H9 (cell line): ENCODE results near the gene SPRYD7. TPM values are rescaled to one million over a fixed set of nuclear protein-coding genes. Genes with fewer than 3 reads are reported as not detected.

Experiments
- DNase-seq: peaks from one replicate; pipeline ENCODE4 v3.0.0-alpha.2; 2017
- H2AFZ ChIP-seq: one replicate; pipeline ENCODE4 v1.6.1; 2013; ENCODE audit warnings: mild to moderate bottlenecking, low read length, control low read depth, moderate library complexity
- H2AK5ac ChIP-seq: 2 replicates; pipeline ENCODE4 v1.6.1; 2013; ENCODE audit warnings: low read length, control low read depth, mixed read lengths; ENCODE audit not compliant: insufficient read length
- H2BK120ac ChIP-seq: one replicate; pipeline ENCODE4 v1.6.1; 2013; ENCODE audit warnings: low read depth, mild to moderate bottlenecking, low read length, control low read depth, inconsistent platforms; ENCODE audit not compliant: poor library complexity, severe bottlenecking
- H2BK12ac ChIP-seq: 2 replicates; pipeline ENCODE4 v1.6.1; 2013; ENCODE audit warnings: low read length, control low read depth, mixed read lengths, low read depth; ENCODE audit not compliant: insufficient read length
- H2BK15ac ChIP-seq: 2 replicates; pipeline ENCODE4 v1.6.1; 2013; ENCODE audit warnings: low read depth, low read length, control low read depth
- H2BK20ac ChIP-seq: one replicate; pipeline ENCODE4 v1.6.1; 2013; ENCODE audit warnings: low read depth, mild to moderate bottlenecking, low read length, control low read depth, inconsistent platforms; ENCODE audit not compliant: poor library complexity, severe bottlenecking
- H2BK5ac ChIP-seq: 2 replicates; pipeline ENCODE4 v1.6.1; 2013; ENCODE audit warnings: low read length, control low read depth, mixed read lengths; ENCODE audit not compliant: insufficient read length
- H3K14ac ChIP-seq: 2 replicates; pipeline ENCODE4 v1.6.1; 2013; ENCODE audit warnings: low read length, control low read depth; ENCODE audit not compliant: insufficient read depth
- H3K18ac ChIP-seq: 2 replicates; pipeline ENCODE4 v1.6.1; 2013; ENCODE audit warnings: low read depth, mild to moderate bottlenecking, mixed read lengths, low read length, control low read depth; ENCODE audit not compliant: insufficient read length
- H3K23ac ChIP-seq: 2 replicates; pipeline ENCODE4 v1.6.1; 2013; ENCODE audit warnings: low read length, control low read depth, mixed read lengths, low read depth; ENCODE audit not compliant: insufficient read length
- H3K23me2 ChIP-seq: 2 replicates; pipeline ENCODE4 v1.6.1; 2013; ENCODE audit warnings: low read depth, mild to moderate bottlenecking, mixed read lengths, low read length, control low read depth; ENCODE audit not compliant: insufficient read length, poor library complexity, severe bottlenecking
- H3K27ac ChIP-seq: 2 replicates; pipeline ENCODE4 v1.5.1; 2013; ENCODE audit warnings: low read length, control low read depth, mixed read lengths, low read depth; ENCODE audit not compliant: insufficient read length
- H3K27me3 ChIP-seq: 2 replicates; pipeline ENCODE4 v1.6.1; 2013; ENCODE audit warnings: low read length, control low read depth, inconsistent platforms; ENCODE audit not compliant: insufficient read depth
- H3K4ac ChIP-seq: 2 replicates; pipeline ENCODE4 v1.6.1; 2013; ENCODE audit warnings: low read depth, mild to moderate bottlenecking, control low read depth, inconsistent platforms, low read length, moderate library complexity
- H3K4me1 ChIP-seq: 2 replicates; pipeline ENCODE4 v1.6.1; 2013; ENCODE audit warnings: low read length, control low read depth, inconsistent platforms; ENCODE audit not compliant: insufficient read depth
- H3K4me2 ChIP-seq: 2 replicates; pipeline ENCODE4 v1.6.1; 2013; ENCODE audit warnings: low read length, control low read depth, mixed read lengths; ENCODE audit not compliant: insufficient read length, insufficient read depth
- H3K56ac ChIP-seq: 2 replicates; pipeline ENCODE4 v1.6.1; 2013; ENCODE audit warnings: low read depth, mild to moderate bottlenecking, mixed read lengths, low read length, control low read depth; ENCODE audit not compliant: insufficient read length
- H3K79me1 ChIP-seq: 2 replicates; pipeline ENCODE4 v1.6.1; 2013; ENCODE audit warnings: low read depth, mild to moderate bottlenecking, moderate library complexity, low read length, control low read depth, inconsistent platforms; ENCODE audit not compliant: insufficient read depth, poor library complexity, severe bottlenecking
- H3K79me2 ChIP-seq: 2 replicates; pipeline ENCODE4 v1.6.1; 2013; ENCODE audit warnings: low read length, control low read depth, inconsistent platforms; ENCODE audit not compliant: insufficient read depth
- H3K9ac ChIP-seq: 2 replicates; pipeline ENCODE4 v1.6.1; 2013; ENCODE audit warnings: low read length, control low read depth, mixed read lengths; ENCODE audit not compliant: insufficient read length; ENCODE audit errors: extremely low read depth
- H3K9me3 ChIP-seq: one replicate; pipeline ENCODE4 v1.6.1; 2013; ENCODE audit warnings: low read depth, low read length, inconsistent platforms; ENCODE audit not compliant: control insufficient read depth
- H3T11ph ChIP-seq: one replicate; pipeline ENCODE4 v1.6.1; 2013; ENCODE audit warnings: mild to moderate bottlenecking, low read length, control low read depth, inconsistent platforms
- H4K20me1 ChIP-seq: one replicate; pipeline ENCODE4 v1.6.1; 2013; ENCODE audit not compliant: control insufficient read depth, insufficient read length, insufficient read depth
- H4K5ac ChIP-seq: 2 replicates; pipeline ENCODE4 v1.6.1; 2013; ENCODE audit warnings: low read depth, mild to moderate bottlenecking, mixed read lengths, low read length, control low read depth; ENCODE audit not compliant: insufficient read length
- H4K8ac ChIP-seq: replicated peaks from 2 replicates; pipeline ENCODE4 v1.6.1; 2013; ENCODE audit warnings: low read length, control low read depth, mixed read lengths, low read depth; ENCODE audit not compliant: insufficient read length
- H4K91ac ChIP-seq: 2 replicates; pipeline ENCODE4 v1.6.1; 2013; ENCODE audit warnings: low read depth, mild to moderate bottlenecking, moderate library complexity, mixed read lengths, low read length, control low read depth; ENCODE audit not compliant: insufficient read length
- H3K27ac Mint-ChIP-seq, 3 experiments: 2 replicates in 2 of 3; 3 replicates in 1 of 3; pipeline ENCODE4 v1.8.0; 2020 to 2021; ENCODE audit warnings: mixed read lengths in 3 of 3, mild to moderate bottlenecking in 1 of 3, moderate library complexity in 1 of 3
- H3K27me3 Mint-ChIP-seq: 2 replicates; pipeline ENCODE4 v1.8.0; 2021; ENCODE audit warnings: low read depth, mild to moderate bottlenecking, moderate library complexity, mixed read lengths
- H3K36me3 Mint-ChIP-seq, 3 experiments: 2 replicates in 2 of 3; 3 replicates in 1 of 3; pipeline ENCODE4 v1.8.0; 2020 to 2021; ENCODE audit warnings: low read depth in 3 of 3, mixed read lengths in 3 of 3; ENCODE audit not compliant: insufficient read depth in 1 of 3
- H3K4me1 Mint-ChIP-seq, 2 experiments: 2 replicates each; pipeline ENCODE4 v1.8.0; 2020; ENCODE audit warnings: mixed read lengths in 2 of 2
- H3K4me3 Mint-ChIP-seq, 2 experiments: 2 replicates in 1 of 2; 3 replicates in 1 of 2; pipeline ENCODE4 v1.8.0; 2020 to 2021; ENCODE audit warnings: mild to moderate bottlenecking in 2 of 2, mixed read lengths in 2 of 2, moderate library complexity in 1 of 2
- H3K9me3 Mint-ChIP-seq, 2 experiments: 2 replicates in 1 of 2; 3 replicates in 1 of 2; pipeline ENCODE4 v1.8.0; 2020; ENCODE audit warnings: mild to moderate bottlenecking in 2 of 2, mixed read lengths in 2 of 2, moderate library complexity in 1 of 2
- CTCF ChIP-seq: fragments of 200-600 bp; sonication (generic); conservative IDR thresholded peaks from 3 replicates; pipeline ENCODE4 v1.8.0; 2021; ENCODE audit warnings: antibody characterized with exemption, mild to moderate bottlenecking
- WGBS: extraction: QIAGEN DNeasy Blood & Tissue Kit; methylation state at CpG from one replicate; pipeline ENCODE4 v1.1.7; 2013; ENCODE audit warnings: missing lambda C conversion rate, low lambda C conversion rate, mixed read lengths; ENCODE audit not compliant: insufficient read length; ENCODE audit errors: extremely low coverage; 5-methylcytosine and 5-hydroxymethylcytosine counted together
- total RNA-seq: library from RNA; stranded (reverse); gene quantifications from 2 replicates; pipeline ENCODE4 v1.2.1, GENCODE V29; 2021

Gene SPRYD7
- total RNA-seq, 1 experiment from 2014 or later = 1.8 TPM

GRCh38 chr13:49938314-49938713, 2.2 kb upstream of the SPRYD7 start:
- H3T11ph ChIP-seq = no peak overlapping the region
- Mint-ChIP-seq H3K27ac (no peak overlapping the region), H3K4me1 (peaks cover 7 to 8% of the 10 kb centered on the region in 2 experiments), H3K4me3 (no peak overlapping the region), H3K36me3 (no peaks in the 10 kb centered on the region), H3K9me3 (no peaks in the 10 kb centered on the region), H3K27me3 (peaks cover 14% of the 10 kb centered on the region)
- no peak overlapping the region for H3K56ac ChIP-seq
- no peaks in the 10 kb centered on the region for H4K20me1 ChIP-seq
- H4K5ac ChIP-seq = no peak overlapping the region
- H2AK5ac ChIP-seq = no peak overlapping the region
- no peaks in the 10 kb centered on the region for H3K79me1 ChIP-seq
- H3K4me1 ChIP-seq = no peaks in the 10 kb centered on the region
- H3K9ac ChIP-seq = no peak overlapping the region
- no peak overlapping the region for H2BK12ac ChIP-seq
- no peaks in the 10 kb centered on the region for H3K27me3 ChIP-seq
- no peaks in the 10 kb centered on the region for H3K79me2 ChIP-seq
- H2BK120ac ChIP-seq = no peak overlapping the region
- H3K27ac ChIP-seq = no peak overlapping the region
- no peak overlapping the region for H2BK5ac ChIP-seq
- H4K91ac ChIP-seq = no peak overlapping the region
- no CpG with 5 or more reads among the region's 5 CpGs for WGBS
- H3K4me2 ChIP-seq = no peak overlapping the region
- peaks cover 12% of the 10 kb centered on the region for H3K23me2 ChIP-seq
- no peak overlapping the region for H2BK15ac ChIP-seq
- H3K9me3 ChIP-seq = no peaks in the 10 kb centered on the region
- no peak overlapping the region for H2BK20ac ChIP-seq
- no peak overlapping the region for H3K18ac ChIP-seq
- TF ChIP-seq CTCF = no peak
- H4K8ac ChIP-seq = no peak overlapping the region
- H3K23ac ChIP-seq = no peak overlapping the region
- no peak overlapping the region for H3K4ac ChIP-seq
- H3K14ac ChIP-seq = no peak overlapping the region
- no peak for DNase-seq
- H2AFZ ChIP-seq = no peak overlapping the region
